Measurements from ENCODE around the gene MRPL52.

The MRPL52 gene

DNA sequence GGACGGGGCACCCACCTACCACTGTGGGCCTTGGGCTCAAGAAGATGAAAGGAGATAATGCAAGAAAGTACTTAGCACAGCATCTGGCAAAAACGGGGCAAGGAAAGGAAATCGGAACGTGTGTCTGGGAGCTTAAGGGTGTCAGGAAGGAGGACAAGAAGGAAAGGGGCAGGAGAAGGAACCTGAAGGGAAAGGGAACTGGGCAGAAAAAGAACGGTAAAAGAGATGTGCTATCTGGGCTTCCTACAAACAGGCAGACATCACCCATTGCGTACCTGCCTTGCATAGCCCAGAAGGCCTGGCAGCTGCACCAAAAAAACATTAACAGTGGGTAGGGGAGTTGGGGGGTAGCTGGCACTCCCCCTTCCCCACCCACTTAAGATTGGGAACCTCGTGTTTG, 52.4 kb downstream of the MRPL52 start:
- no peak for DNase-seq (ENCODE audit: low read depth)

DNA sequence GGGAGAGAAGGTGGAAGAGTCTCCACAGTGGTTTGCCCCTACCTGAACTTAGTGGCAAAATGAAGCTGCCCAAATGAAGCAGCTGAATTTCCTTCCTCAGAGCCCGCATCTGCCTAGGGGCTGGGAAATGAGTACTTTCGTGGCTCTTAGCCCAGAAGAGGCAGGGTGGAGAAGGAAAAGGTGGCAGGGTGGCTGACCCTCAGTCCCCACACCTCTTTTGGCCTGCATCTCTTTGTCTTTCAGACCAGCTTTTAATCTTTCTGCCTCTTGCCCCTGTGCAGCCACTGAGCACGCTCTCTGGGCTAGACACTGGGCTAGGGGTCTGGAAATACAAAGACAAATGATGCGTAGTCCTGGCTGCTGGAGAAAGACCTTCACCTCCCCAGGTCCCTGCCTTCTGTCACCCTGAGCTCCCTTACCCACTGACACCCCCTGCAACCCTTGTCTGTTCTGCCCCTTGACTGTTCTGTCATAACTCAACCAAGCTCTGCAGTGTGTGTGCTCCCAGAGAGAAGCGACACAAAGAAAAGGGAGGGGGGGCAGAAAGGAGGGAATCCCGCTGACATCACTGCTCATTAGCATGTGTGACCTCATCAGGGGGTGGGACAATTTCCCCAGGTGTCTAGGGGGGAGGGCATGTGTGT, 53.0 kb downstream of the MRPL52 start:
- DNase-seq (ENCODE audit: low read depth) = peak; percentile 48

DNA sequence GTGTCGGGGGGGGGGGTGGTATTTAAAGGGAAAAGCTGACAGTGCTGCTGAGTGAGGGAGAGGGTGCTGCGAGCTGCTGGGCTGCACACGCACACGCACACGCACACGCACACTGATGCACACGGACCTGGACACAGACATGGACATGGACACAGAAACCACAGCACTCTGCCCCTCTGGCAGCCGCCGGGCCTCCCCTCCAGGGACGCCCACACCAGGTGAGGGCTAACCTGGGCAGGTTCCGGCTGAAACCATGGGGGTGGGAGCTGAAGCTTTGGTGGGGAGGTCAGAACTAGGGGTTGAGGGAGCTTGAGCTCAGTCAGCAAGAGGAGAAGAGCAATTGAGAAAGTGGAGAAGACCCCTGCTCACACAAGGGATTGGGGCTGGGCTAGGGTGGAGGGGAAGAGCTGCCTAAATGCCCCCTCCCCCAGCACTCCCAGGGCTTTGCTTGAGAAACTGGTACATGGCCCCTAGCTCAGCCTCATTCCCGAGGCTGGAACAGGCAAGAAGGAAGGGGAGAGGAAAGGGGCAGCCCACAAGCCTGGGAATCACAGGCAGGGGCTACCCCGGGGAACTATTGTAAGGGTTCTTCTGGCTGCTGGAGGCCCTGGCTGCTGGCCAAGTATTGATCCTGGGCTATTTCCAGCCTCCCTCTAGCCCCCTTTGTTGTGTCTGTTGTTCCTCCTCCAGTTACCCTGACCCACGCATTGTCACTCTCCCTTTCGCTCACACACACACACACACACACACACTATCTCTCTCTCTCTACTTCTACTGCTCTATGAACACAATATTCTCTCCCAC, 53.7 kb downstream of the MRPL52 start, which contains the start of gene REM2:
Gene REM2 (plus strand): TSS at position 50 of the 804 bp plus-strand sequence. CDS start 66 bp downstream, at position 116.
- DNase-seq (ENCODE audit: low read depth) = no peak

DNA sequence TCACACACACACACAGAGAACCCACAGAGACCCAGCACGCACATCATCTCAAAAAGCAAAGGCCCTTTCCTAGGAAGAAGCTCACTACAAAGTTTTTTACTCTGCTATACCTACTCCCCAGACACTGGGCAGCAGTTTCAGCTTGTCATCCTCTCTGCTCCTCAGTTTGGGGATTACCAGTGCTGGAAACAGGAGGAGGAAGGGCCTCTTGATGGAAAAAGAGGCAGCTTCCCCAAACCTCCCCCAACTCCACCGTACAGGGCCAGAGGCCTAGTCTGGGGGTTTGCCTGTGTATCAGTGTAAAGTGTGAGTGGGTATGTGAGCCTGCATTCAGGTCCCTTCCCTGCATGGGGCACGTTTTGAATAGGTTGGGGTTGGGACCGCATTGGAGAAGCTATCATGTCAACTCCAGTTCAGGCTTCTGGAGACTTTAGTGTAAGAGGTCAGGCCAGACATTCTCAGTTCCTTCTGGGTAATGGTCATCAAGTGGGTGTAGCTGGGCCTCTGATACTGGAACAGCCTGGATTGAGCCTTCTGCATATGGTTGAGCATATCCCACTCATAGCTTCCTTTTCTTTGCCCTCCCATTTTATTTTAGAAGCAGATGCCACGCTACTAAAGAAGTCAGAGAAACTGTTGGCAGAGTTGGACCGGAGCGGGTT, 54.5 kb downstream of the MRPL52 start:
- DNase-seq (ENCODE audit: low read depth) = no peak
